Tibial nerve (tissue), 4 donors: ENCODE results near the gene PDC.

ENCODE experiments used
- CTCF ChIP-seq, 5 experiments: fragments of 200-600 bp in 3 of 5; fragments of 450-650 bp in 2 of 5; sonication (generic) in 3 of 5; IDR thresholded peaks; one replicate each; pipeline ENCODE4 v1.5.1; 2016 to 2019; ENCODE audit warnings: antibody characterized with exemption in 5 of 5, mild to moderate bottlenecking in 3 of 5, moderate library complexity in 2 of 5
- EP300 ChIP-seq, 2 donors: sonication (generic); formaldehyde crosslinking; IDR thresholded peaks; one replicate each; pipeline ENCODE4 v1.6.1; 2017; ENCODE audit warnings: antibody characterized with exemption in 2 of 2, mild to moderate bottlenecking in 1 of 2
- POLR2A ChIP-seq, 2 donors: fragments of 450-650 bp; IDR thresholded peaks; one replicate each; pipeline ENCODE4 v1.6.1; 2017; ENCODE audit warnings: antibody characterized with exemption in 2 of 2, mild to moderate bottlenecking in 2 of 2, moderate library complexity in 2 of 2

GRCh38 chr1:186446152-186446551 is 14.8 kb downstream of the PDC start:
- TF ChIP-seq CTCF (IDR thresholded peaks at IDR 0.05) = no peak
- TF ChIP-seq POLR2A (IDR thresholded peaks at IDR 0.05) = no peak
- no peak for TF ChIP-seq EP300 (IDR thresholded peaks at IDR 0.05)
